GM23338 (cell line): Measurements from ENCODE around the gene CCRL2. TPM values are rescaled to one million over a fixed set of nuclear protein-coding genes. Genes with fewer than 3 reads are reported as not detected.

Experiments
- ATAC-seq: fragments of 200-7000 bp; cut with Tn5 transposase; 3 replicates; pipeline ENCODE4 v1.9.1; 2020
- DNase-seq: peaks from one replicate; pipeline ENCODE4 v3.0.0-alpha.2; 2015; ENCODE audit warnings: low spot score
- H2AFZ ChIP-seq: fragments of 200-600 bp; sonication (generic); 2 replicates; pipeline ENCODE4 v1.8.0; 2016; ENCODE audit warnings: antibody characterized with exemption, mild to moderate bottlenecking, moderate library complexity
- H3F3A ChIP-seq: fragments of 200-600 bp; sonication (generic); replicated peaks from 2 replicates; pipeline ENCODE4 v1.8.0; 2017; ENCODE audit warnings: antibody characterized with exemption, mixed run types, low read depth
- H3K27ac ChIP-seq: fragments of 200-600 bp; sonication (generic); 2 replicates; pipeline ENCODE4 v1.6.1; 2016; ENCODE audit warnings: low read depth
- H3K27me3 ChIP-seq: fragments of 200-600 bp; sonication (generic); 2 replicates; pipeline ENCODE4 v1.8.0; 2016; ENCODE audit warnings: mild to moderate bottlenecking, mixed run types, moderate library complexity; ENCODE audit not compliant: insufficient read depth
- H3K36me3 ChIP-seq: fragments of 200-600 bp; sonication (generic); 2 replicates; pipeline ENCODE4 v1.8.0; 2016; ENCODE audit warnings: mild to moderate bottlenecking; ENCODE audit not compliant: insufficient read depth
- H3K4me1 ChIP-seq: fragments of 200-600 bp; sonication (generic); 2 replicates; pipeline ENCODE4 v1.8.0; 2016; ENCODE audit warnings: mild to moderate bottlenecking, moderate library complexity; ENCODE audit not compliant: insufficient read depth
- H3K4me2 ChIP-seq: fragments of 200-600 bp; sonication (generic); 2 replicates; pipeline ENCODE4 v1.7.1; 2017; ENCODE audit warnings: mixed run types
- H3K4me3 ChIP-seq: fragments of 200-600 bp; sonication (generic); 2 replicates; pipeline ENCODE4 v1.6.1; 2016; ENCODE audit warnings: mixed run types
- H3K79me2 ChIP-seq: fragments of 200-600 bp; sonication (generic); replicated peaks from 2 replicates; pipeline ENCODE4 v1.8.0; 2017; ENCODE audit warnings: mild to moderate bottlenecking; ENCODE audit not compliant: insufficient read depth
- H3K9me2 ChIP-seq: fragments of 200-600 bp; sonication (generic); 2 replicates; pipeline ENCODE4 v1.8.0; 2017; ENCODE audit not compliant: insufficient read depth
- H4K20me1 ChIP-seq: fragments of 200-600 bp; sonication (generic); replicated peaks from 2 replicates; pipeline ENCODE4 v1.8.0; 2017; ENCODE audit warnings: mild to moderate bottlenecking; ENCODE audit not compliant: insufficient read depth
- H3K27ac Mint-ChIP-seq: 2 replicates; pipeline ENCODE4 v1.8.0; 2020; ENCODE audit warnings: inconsistent platforms, mild to moderate bottlenecking, moderate library complexity, mixed read lengths
- H3K27me3 Mint-ChIP-seq: 3 replicates; pipeline ENCODE4 v1.8.0; 2022; ENCODE audit warnings: low read depth, mild to moderate bottlenecking, moderate library complexity, mixed read lengths, inconsistent platforms; ENCODE audit not compliant: insufficient read depth, poor library complexity
- H3K36me3 Mint-ChIP-seq: 3 replicates; pipeline ENCODE4 v1.8.0; 2021; ENCODE audit warnings: low read depth, mild to moderate bottlenecking, inconsistent platforms, moderate library complexity, mixed read lengths
- H3K4me1 Mint-ChIP-seq: 3 replicates; pipeline ENCODE4 v1.8.0; 2020; ENCODE audit warnings: mild to moderate bottlenecking, inconsistent platforms, mixed read lengths
- H3K4me3 Mint-ChIP-seq: 3 replicates; pipeline ENCODE4 v1.8.0; 2021; ENCODE audit warnings: moderate library complexity, mild to moderate bottlenecking, inconsistent platforms, mixed read lengths
- H3K9me3 Mint-ChIP-seq: 3 replicates; pipeline ENCODE4 v1.8.0; 2020; ENCODE audit warnings: moderate library complexity, mild to moderate bottlenecking, inconsistent platforms, mixed read lengths
- CREB1 ChIP-seq: fragments of 250-450 bp; sonication (Bioruptor Pico); IDR thresholded peaks from 2 replicates; pipeline ENCODE4 v1.5.0; 2020; ENCODE audit warnings: low read depth, mild to moderate bottlenecking, moderate library complexity
- CTCF ChIP-seq, 2 experiments: fragments of 200-600 bp in 1 of 2; sonication (generic) in 1 of 2; conservative IDR thresholded peaks; 2 replicates each; pipeline versions ENCODE4 v1.5.1 to v1.6.1; 2016 to 2017; ENCODE audit warnings: antibody characterized with exemption in 2 of 2, low read depth in 2 of 2, mild to moderate bottlenecking in 2 of 2, moderate library complexity in 1 of 2
- JUNB ChIP-seq: IDR thresholded peaks from one replicate; pipeline ENCODE4 v1.6.1; 2016; ENCODE audit warnings: antibody characterized with exemption; ENCODE audit not compliant: unreplicated experiment
- STAT1 ChIP-seq: IDR thresholded peaks from one replicate; pipeline ENCODE4 v1.6.1; 2016; ENCODE audit warnings: antibody characterized with exemption; ENCODE audit not compliant: unreplicated experiment
- ZNF114 ChIP-seq: fragments of 250-450 bp; sonication (Bioruptor Pico); IDR thresholded peaks from 2 replicates; pipeline ENCODE4 v1.5.0; 2020; ENCODE audit warnings: mild to moderate bottlenecking, moderate library complexity
- ZNF331 ChIP-seq: fragments of 250-450 bp; sonication (Bioruptor Pico); IDR thresholded peaks from 2 replicates; pipeline ENCODE4 v1.5.0; 2020; ENCODE audit warnings: low read depth, mild to moderate bottlenecking, moderate library complexity
- ZNF462 ChIP-seq: fragments of 250-450 bp; sonication (Bioruptor Pico); IDR thresholded peaks from 2 replicates; pipeline ENCODE4 v1.5.0; 2020; ENCODE audit warnings: mild to moderate bottlenecking, moderate library complexity
- polyA plus RNA-seq: library from polyadenylated mRNA; unstranded; fragments of >200 nt; fragmentation: Nextera tagmentation; extraction: Ambion mirVana; gene quantifications from 2 replicates; pipeline ENCODE4 v1.2.1, GENCODE V29; 2016
- total RNA-seq: library from RNA; depleted of rRNA; stranded (reverse); fragments of >200 nt; shearing (Covaris generic); gene quantifications from 2 replicates; pipeline ENCODE4 v1.2.3, GENCODE V29; 2014

CCRL2 gene
- total and polyA plus RNA-seq, 2 experiments from 2014 or later = not detected

GRCh38 chr3:46374755-46375154, 32.3 kb upstream of the CCRL2 start (continued):
- TF ChIP-seq ZNF462 (no peak), CREB1 (CRISPR knock-in tag) (no peak), ZNF331 (CRISPR knock-in tag) (no peak), CTCF (conservative IDR thresholded peaks at IDR 0.05; ENCODE audit: low read depth in 2 of 2) (no peak), ZNF114 (no peak)

GRCh38 chr3:46375218-46375617, 31.8 kb upstream of the CCRL2 start:
- Mint-ChIP-seq H3K4me1 (peaks cover 21% of the 10 kb centered on the region), H3K9me3 (peaks cover 2% of the 10 kb centered on the region; the same call in 2 of the 3 replicates), H3K27me3 (peaks cover 2% of the 10 kb centered on the region), H3K4me3 (no peak overlapping the region), H3K36me3 (no peaks in the 10 kb centered on the region; the same call in 2 of the 3 replicates), H3K27ac (no peak overlapping the region)
- Histone ChIP-seq H3K4me3 (no peak overlapping the region), H3K27ac (no peak overlapping the region), H3F3A (no peaks in the 10 kb centered on the region), H3K9me2 (no peaks in the 10 kb centered on the region), H3K79me2 (no peaks in the 10 kb centered on the region), H3K27me3 (no peaks in the 10 kb centered on the region), H3K4me2 (peak overlapping the region; percentile 65), H3K36me3 (no peaks in the 10 kb centered on the region), H3K4me1 (peaks cover 12% of the 10 kb centered on the region), H4K20me1 (no peaks in the 10 kb centered on the region; the same call in none of the 2 replicates), H2AFZ (no peak overlapping the region)
- ATAC-seq (no peak), DNase-seq (no peak)
- TF ChIP-seq STAT1 = no peak
- no peak for TF ChIP-seq JUNB
- no peak for TF ChIP-seq ZNF462
